ENCODE data around the gene ADGRV1. TPM values are rescaled to one million over a fixed set of nuclear protein-coding genes. Genes with fewer than 3 reads are reported as not detected.
A peak's percentile ranks its signal among the peaks of the same experiment; 100 is the strongest.

ADGRV1 gene
- total and polyA plus RNA-seq, 7 experiments from 2014 or later, result 0.32 to 1.1 TPM; not detected in 5

DNA sequence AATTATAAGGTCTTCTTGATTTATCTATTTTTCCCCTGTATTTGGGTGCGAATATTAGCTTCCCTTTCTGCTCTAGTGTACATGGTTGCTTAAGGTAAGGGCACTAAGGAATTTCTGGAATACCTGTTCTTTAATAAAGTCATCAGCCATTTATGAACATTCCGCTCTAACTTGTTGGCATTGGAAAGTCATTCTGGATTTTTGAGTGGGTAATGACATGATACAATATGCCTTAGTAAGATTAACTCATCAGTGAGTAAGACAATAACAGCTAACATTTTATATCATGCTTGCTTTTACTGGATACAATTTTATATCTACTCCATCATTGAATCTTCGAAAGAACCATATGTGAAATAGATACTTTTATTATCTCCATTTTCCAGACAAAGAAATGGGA is 628.4 kb downstream of the ADGRV1 start:
- CTCF ChIA-PET, result no interaction called here

DNA sequence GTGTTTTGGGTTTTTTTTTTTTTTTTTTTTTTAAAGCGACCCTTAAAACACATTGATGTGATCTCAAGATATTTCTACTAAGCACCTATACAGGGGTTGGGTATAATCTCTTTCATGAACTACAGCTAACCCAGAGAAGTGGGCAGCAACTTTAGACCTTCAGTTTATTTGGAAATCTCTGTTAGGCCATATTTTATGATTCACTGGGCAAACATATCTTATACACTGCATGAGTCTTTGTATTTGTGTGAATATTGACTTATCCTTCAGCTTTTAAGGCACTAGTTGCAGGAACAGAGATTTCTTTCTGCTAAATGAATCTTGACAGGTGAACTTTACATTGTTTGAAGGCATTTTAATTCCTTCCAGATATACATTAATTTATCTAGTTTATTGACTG is 630.2 kb downstream of the ADGRV1 start:
- H3K9me3 ChIP-seq (ENCODE audit: control insufficient read depth in 2 of 3, low read length in 3 of 3), result no peaks in the 10 kb centered on the region
- H3K36me3 Mint-ChIP-seq, result no peaks in the 10 kb centered on the region
- DNase-seq (no peak), ATAC-seq (no peak)
- H3K4me1 Mint-ChIP-seq, result peaks cover under 1 to 6% (median 2%) of the 10 kb centered on the region in 7 donors
- no peak overlapping the region for H3K4me3 ChIP-seq (ENCODE audit: low read length)
- H3K27ac Mint-ChIP-seq, result no peak overlapping the region
- no peaks in the 10 kb centered on the region for H3K36me3 ChIP-seq (ENCODE audit: control insufficient read depth in 2 of 3, insufficient read depth in 3 of 3, low read length in 3 of 3)
- H3K9me3 Mint-ChIP-seq, result peaks cover 0 to 1% (median 0%) of the 10 kb centered on the region in 11 donors
- intact Hi-C loops (cut with micrococcal nuclease), result no loop called here
- H3K27ac ChIP-seq (ENCODE audit: low read depth, low read length), result no peak overlapping the region
- H3K4me1 ChIP-seq (ENCODE audit: control insufficient read depth in 2 of 2, insufficient read depth in 2 of 2, low read length in 2 of 2), result no peaks in the 10 kb centered on the region
- ChIA-PET POLR2A (no interaction called here), CTCF (interaction anchor here (0.7 kb wide), 1 partner anchor 36 kb away, joined by 7 read pairs; no protein-coding TSS in a partner anchor)
- H3K27me3 ChIP-seq (ENCODE audit: control insufficient read depth in 2 of 2, insufficient read depth in 2 of 2, low read length in 2 of 2), result no peaks in the 10 kb centered on the region
- peaks cover 0 to 22% (median 10%) of the 10 kb centered on the region in 5 donors for H3K27me3 Mint-ChIP-seq
- no peak overlapping the region for H3K4me3 Mint-ChIP-seq

More for the DNA sequence above, 628.4 kb downstream of the ADGRV1 start:
- intact Hi-C loops (cut with micrococcal nuclease), result no loop called here
- peaks cover 0 to 1% (median 0%) of the 10 kb centered on the region in 11 donors for H3K9me3 Mint-ChIP-seq
- Histone ChIP-seq H3K4me1 (ENCODE audit: control insufficient read depth in 2 of 2, insufficient read depth in 2 of 2, low read length in 2 of 2) (no peaks in the 10 kb centered on the region), H3K27ac (ENCODE audit: low read depth, low read length) (no peak overlapping the region), H3K27me3 (ENCODE audit: control insufficient read depth in 2 of 2, insufficient read depth in 2 of 2, low read length in 2 of 2) (no peaks in the 10 kb centered on the region), H3K9me3 (ENCODE audit: control insufficient read depth in 2 of 3, low read length in 3 of 3) (no peaks in the 10 kb centered on the region), H3K4me3 (ENCODE audit: low read length) (no peak overlapping the region), H3K36me3 (ENCODE audit: control insufficient read depth in 2 of 3, insufficient read depth in 3 of 3, low read length in 3 of 3) (no peaks in the 10 kb centered on the region)
- no peaks in the 10 kb centered on the region for H3K36me3 Mint-ChIP-seq
- H3K4me3 Mint-ChIP-seq, result no peak overlapping the region
- peaks cover 4 to 16% (median 10%) of the 10 kb centered on the region in 7 donors for H3K4me1 Mint-ChIP-seq
- POLR2A ChIA-PET, result no interaction called here
- ATAC-seq, result no peak
- H3K27ac Mint-ChIP-seq, result no peak overlapping the region
- peaks cover 0 to 22% (median 10%) of the 10 kb centered on the region in 5 donors for H3K27me3 Mint-ChIP-seq
- no peak for DNase-seq

GRCh38 chr5:91189480-91190313 is 631.1 kb downstream of the ADGRV1 start:
- Histone ChIP-seq H3K27ac (ENCODE audit: low read depth, low read length) (no peak overlapping the region), H3K9me3 (ENCODE audit: control insufficient read depth in 2 of 3, low read length in 3 of 3) (no peaks in the 10 kb centered on the region), H3K36me3 (ENCODE audit: control insufficient read depth in 2 of 3, insufficient read depth in 3 of 3, low read length in 3 of 3) (no peaks in the 10 kb centered on the region), H3K4me1 (ENCODE audit: control insufficient read depth in 2 of 2, insufficient read depth in 2 of 2, low read length in 2 of 2) (no peaks in the 10 kb centered on the region), H3K4me3 (ENCODE audit: low read length) (no peak overlapping the region), H3K27me3 (ENCODE audit: control insufficient read depth in 2 of 2, insufficient read depth in 2 of 2, low read length in 2 of 2) (no peaks in the 10 kb centered on the region)
- H3K27me3 Mint-ChIP-seq, result peaks cover 0 to 22% (median 10%) of the 10 kb centered on the region in 5 donors
- CTCF ChIA-PET, result no interaction called here
- DNase-seq, result no peak
- H3K4me1 Mint-ChIP-seq, result peaks cover 0 to 3% (median 0%) of the 10 kb centered on the region in 7 donors
- H3K4me3 Mint-ChIP-seq, result peak overlapping the region in 1 of 10 donors; percentile 11
- intact Hi-C loops (cut with micrococcal nuclease), result no loop called here
- H3K36me3 Mint-ChIP-seq, result no peaks in the 10 kb centered on the region
- no peak overlapping the region for H3K27ac Mint-ChIP-seq
- ATAC-seq, result peak; percentile 38
- POLR2A ChIA-PET, result no interaction called here
- peaks cover 0 to 1% (median 0%) of the 10 kb centered on the region in 11 donors for H3K9me3 Mint-ChIP-seq

- POLR2A ChIA-PET, result no interaction called here
- intact Hi-C loops (cut with micrococcal nuclease), result no loop called here
- DNase-seq (no peak), ATAC-seq (no peak)
- Mint-ChIP-seq H3K27ac (no peak overlapping the region), H3K9me3 (peaks cover 0 to 1% (median 0%) of the 10 kb centered on the region in 11 donors), H3K4me3 (no peak overlapping the region), H3K4me1 (peaks cover 0 to 3% (median 0%) of the 10 kb centered on the region in 7 donors), H3K27me3 (peaks cover 0 to 25% (median 10%) of the 10 kb centered on the region in 5 donors), H3K36me3 (no peaks in the 10 kb centered on the region)
- Histone ChIP-seq H3K4me1 (ENCODE audit: control insufficient read depth in 2 of 2, insufficient read depth in 2 of 2, low read length in 2 of 2) (no peaks in the 10 kb centered on the region), H3K4me3 (ENCODE audit: low read length) (no peak overlapping the region), H3K27me3 (ENCODE audit: control insufficient read depth in 2 of 2, insufficient read depth in 2 of 2, low read length in 2 of 2) (no peaks in the 10 kb centered on the region), H3K9me3 (ENCODE audit: control insufficient read depth in 2 of 3, low read length in 3 of 3) (no peaks in the 10 kb centered on the region), H3K36me3 (ENCODE audit: control insufficient read depth in 2 of 3, insufficient read depth in 3 of 3, low read length in 3 of 3) (no peaks in the 10 kb centered on the region), H3K27ac (ENCODE audit: low read depth, low read length) (no peak overlapping the region)
- CTCF ChIA-PET, result no interaction called here
These were observed 631.7 kb downstream of the ADGRV1 start for GRCh38 chr5:91190314-91190690.

- Mint-ChIP-seq H3K4me1 (no peaks in the 10 kb centered on the region), H3K9me3 (peaks cover 0 to 2% (median 0%) of the 10 kb centered on the region in 11 donors), H3K36me3 (peaks cover 0 to 6% (median 0%) of the 10 kb centered on the region in 5 donors), H3K4me3 (no peak overlapping the region), H3K27me3 (peaks cover 0 to 29% (median 16%) of the 10 kb centered on the region in 5 donors), H3K27ac (no peak overlapping the region)
- H3K9me3 ChIP-seq (ENCODE audit: control insufficient read depth in 2 of 3, low read length in 3 of 3), result no peaks in the 10 kb centered on the region
- H3K36me3 ChIP-seq (ENCODE audit: control insufficient read depth in 2 of 3, insufficient read depth in 3 of 3, low read length in 3 of 3), result no peaks in the 10 kb centered on the region
- H3K27ac ChIP-seq (ENCODE audit: low read depth, low read length), result no peak overlapping the region
- no peaks in the 10 kb centered on the region for H3K27me3 ChIP-seq (ENCODE audit: control insufficient read depth in 2 of 2, insufficient read depth in 2 of 2, low read length in 2 of 2)
- H3K4me1 ChIP-seq (ENCODE audit: control insufficient read depth in 2 of 2, insufficient read depth in 2 of 2, low read length in 2 of 2), result no peaks in the 10 kb centered on the region
- no peak overlapping the region for H3K4me3 ChIP-seq (ENCODE audit: low read length)
- no peak for DNase-seq
- CTCF ChIA-PET, result no interaction called here
- POLR2A ChIA-PET, result no interaction called here
- no peak for ATAC-seq
- intact Hi-C loops (cut with micrococcal nuclease), result no loop called here
These were observed 636.3 kb downstream of the ADGRV1 start for GRCh38 chr5:91194824-91195381.

DNA sequence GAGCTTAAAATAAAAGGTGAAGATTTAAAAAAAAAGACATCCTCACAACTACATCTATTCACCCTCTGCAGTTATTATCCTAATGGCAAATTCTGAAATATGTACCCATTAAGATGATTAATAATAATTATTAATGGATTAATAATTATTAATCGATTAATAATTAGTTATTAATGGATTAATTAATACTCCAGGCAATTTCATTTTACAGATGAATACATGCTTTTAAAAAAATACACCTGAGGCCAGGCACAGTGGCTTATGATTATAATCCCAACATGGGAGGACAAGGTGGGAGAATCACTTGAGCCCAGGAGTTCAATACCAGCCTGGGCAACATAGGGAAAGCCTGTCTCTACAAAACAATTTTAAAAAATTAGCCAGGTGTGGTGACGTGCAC is 642.1 kb downstream of the ADGRV1 start:
- ATAC-seq (no peak), DNase-seq (no peak)
- Mint-ChIP-seq H3K27ac (no peak overlapping the region), H3K4me3 (no peak overlapping the region), H3K36me3 (peaks cover 0 to 6% (median 0%) of the 10 kb centered on the region in 5 donors), H3K4me1 (no peaks in the 10 kb centered on the region), H3K9me3 (peaks cover 0 to 2% (median 0%) of the 10 kb centered on the region in 11 donors), H3K27me3 (peaks cover 0 to 32% (median 16%) of the 10 kb centered on the region in 5 donors)
- Histone ChIP-seq H3K27me3 (ENCODE audit: control insufficient read depth in 2 of 2, insufficient read depth in 2 of 2, low read length in 2 of 2) (no peaks in the 10 kb centered on the region), H3K4me1 (ENCODE audit: control insufficient read depth in 2 of 2, insufficient read depth in 2 of 2, low read length in 2 of 2) (no peaks in the 10 kb centered on the region), H3K36me3 (ENCODE audit: control insufficient read depth in 2 of 3, insufficient read depth in 3 of 3, low read length in 3 of 3) (no peaks in the 10 kb centered on the region), H3K9me3 (ENCODE audit: control insufficient read depth in 2 of 3, low read length in 3 of 3) (no peaks in the 10 kb centered on the region), H3K27ac (ENCODE audit: low read depth, low read length) (no peak overlapping the region), H3K4me3 (ENCODE audit: low read length) (no peak overlapping the region)
- CTCF ChIA-PET, result no interaction called here
- intact Hi-C loops (cut with micrococcal nuclease), result no loop called here
- POLR2A ChIA-PET, result no interaction called here

Data from naive thymus-derived CD4-positive, alpha-beta T cell (primary cell).